GM21381 (cell line): ENCODE data around the gene RALGAPB.
"Not testable (repeated sequence)": the region's sequence is repeated elsewhere in the genome, so short reads cannot be mapped to it uniquely, and the experiment has no call there.

Experiments
- ATAC-seq: cut with Tn5 transposase; IDR thresholded peaks from one replicate; pipeline ENCODE4 v1.9.1; 2021; ENCODE audit warnings: mild to moderate bottlenecking, moderate library complexity; ENCODE audit not compliant: unreplicated experiment

The RALGAPB gene

GRCh38 chr20:38581013-38581412 is 108.4 kb downstream of the RALGAPB start, which contains the start of gene ADIG:
Gene ADIG (plus strand): TSS chr20:38581197. CDS start chr20:38581251, 54 bp downstream.
- ATAC-seq = no peak

GRCh38 chr20:38581830-38582358 is 109.3 kb downstream of the RALGAPB start:
- no peak for ATAC-seq

GRCh38 chr20:38583306-38583705 is 110.7 kb downstream of the RALGAPB start:
- ATAC-seq = no peak

GRCh38 chr20:38584099-38584763 is 111.6 kb downstream of the RALGAPB start:
- no peak for ATAC-seq

GRCh38 chr20:38585404-38586180 is 112.9 kb downstream of the RALGAPB start:
- ATAC-seq = no peak

- no peak for ATAC-seq
Measured at GRCh38 chr20:38586181-38586525, 113.5 kb downstream of the RALGAPB start.

GRCh38 chr20:38588303-38588702 is 115.7 kb downstream of the RALGAPB start:
- ATAC-seq = no peak

GRCh38 chr20:38589351-38589750 is 116.7 kb downstream of the RALGAPB start:
- ATAC-seq = no peak

- no peak for ATAC-seq
Measured at GRCh38 chr20:38589967-38590675, 117.5 kb downstream of the RALGAPB start.

- no peak for ATAC-seq
Measured at GRCh38 chr20:38590676-38591473, 118.2 kb downstream of the RALGAPB start.

- no peak for ATAC-seq
Measured at GRCh38 chr20:38591474-38592410, 119.1 kb downstream of the RALGAPB start.

- ATAC-seq = not testable (repeated sequence)
Measured at GRCh38 chr20:38592411-38592790, 119.8 kb downstream of the RALGAPB start.

- ATAC-seq = not testable (repeated sequence)
Measured at GRCh38 chr20:38594281-38594680, 121.6 kb downstream of the RALGAPB start.

- ATAC-seq = not testable (repeated sequence)
Measured at GRCh38 chr20:38595886-38596285, 123.2 kb downstream of the RALGAPB start.

GRCh38 chr20:38599410-38599882 is 126.8 kb downstream of the RALGAPB start:
- ATAC-seq = no peak

GRCh38 chr20:38600057-38600456 is 127.4 kb downstream of the RALGAPB start:
- ATAC-seq = no peak

- ATAC-seq = no peak
Measured at GRCh38 chr20:38601216-38602184, 128.9 kb downstream of the RALGAPB start, which contains the start of gene ARHGAP40. Gene ARHGAP40 (plus strand): TSS chr20:38601809.

GRCh38 chr20:38602185-38602581 is 129.5 kb downstream of the RALGAPB start:
- no peak for ATAC-seq
